Stromal cell of bone marrow (primary cell): ENCODE results near the gene PCGF1.
"Not testable (repeated sequence)": the region's sequence is repeated elsewhere in the genome, so short reads cannot be mapped to it uniquely, and the experiment has no call there.

ENCODE experiments used
- DNase-seq: peaks from one replicate; pipeline ENCODE4 v3.0.0-alpha.2; 2012; ENCODE audit warnings: low read depth

PCGF1 gene

DNA sequence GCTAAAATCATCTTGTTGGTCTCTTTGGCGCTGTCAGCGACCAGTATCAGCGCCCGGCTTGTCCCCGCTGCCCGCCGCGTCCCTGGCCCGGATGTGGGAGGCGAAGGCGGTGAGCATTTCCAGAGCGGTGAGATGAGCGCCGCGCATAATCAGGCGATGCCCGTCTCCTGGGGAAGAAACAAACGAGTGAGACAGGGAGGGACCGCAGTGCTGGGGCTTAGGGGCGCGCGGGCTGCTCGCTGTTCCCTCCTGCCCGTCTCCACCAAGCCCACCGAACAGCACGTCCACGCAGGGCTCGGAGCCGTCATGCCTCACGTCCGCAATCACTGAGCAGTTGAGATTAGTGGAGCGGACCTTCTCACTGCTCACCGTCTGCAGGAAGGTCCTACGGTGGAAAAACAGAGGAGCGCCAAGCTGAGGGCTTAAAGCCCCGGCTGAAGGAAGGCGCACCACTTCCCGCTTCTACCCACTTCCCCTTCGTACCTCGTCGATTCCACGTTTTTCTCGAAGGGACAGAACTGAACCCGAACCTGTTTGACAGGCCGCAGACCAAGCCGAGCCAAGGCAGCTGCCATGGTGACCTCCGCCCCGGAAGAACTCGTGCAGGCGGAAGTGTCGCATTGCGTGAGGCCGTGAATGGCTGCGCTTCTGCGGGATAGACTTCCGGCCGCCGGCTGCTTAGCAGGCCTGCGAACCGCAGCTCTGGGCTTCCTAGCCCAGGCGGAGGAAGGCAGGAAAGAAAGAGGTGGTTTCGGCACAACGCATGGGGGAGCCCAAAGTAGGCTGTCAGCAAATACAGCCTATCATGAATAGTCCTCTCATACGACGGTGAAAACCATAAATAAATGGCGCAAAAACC lies 35.2 kb downstream of the PCGF1 start, which contains the start of gene MRPL53:
Gene MRPL53 (minus strand): TSS at position 595 of the 859 bp plus-strand sequence. CDS start 20 bp downstream, at position 575.
- DNase-seq, result peak; percentile 85

DNA sequence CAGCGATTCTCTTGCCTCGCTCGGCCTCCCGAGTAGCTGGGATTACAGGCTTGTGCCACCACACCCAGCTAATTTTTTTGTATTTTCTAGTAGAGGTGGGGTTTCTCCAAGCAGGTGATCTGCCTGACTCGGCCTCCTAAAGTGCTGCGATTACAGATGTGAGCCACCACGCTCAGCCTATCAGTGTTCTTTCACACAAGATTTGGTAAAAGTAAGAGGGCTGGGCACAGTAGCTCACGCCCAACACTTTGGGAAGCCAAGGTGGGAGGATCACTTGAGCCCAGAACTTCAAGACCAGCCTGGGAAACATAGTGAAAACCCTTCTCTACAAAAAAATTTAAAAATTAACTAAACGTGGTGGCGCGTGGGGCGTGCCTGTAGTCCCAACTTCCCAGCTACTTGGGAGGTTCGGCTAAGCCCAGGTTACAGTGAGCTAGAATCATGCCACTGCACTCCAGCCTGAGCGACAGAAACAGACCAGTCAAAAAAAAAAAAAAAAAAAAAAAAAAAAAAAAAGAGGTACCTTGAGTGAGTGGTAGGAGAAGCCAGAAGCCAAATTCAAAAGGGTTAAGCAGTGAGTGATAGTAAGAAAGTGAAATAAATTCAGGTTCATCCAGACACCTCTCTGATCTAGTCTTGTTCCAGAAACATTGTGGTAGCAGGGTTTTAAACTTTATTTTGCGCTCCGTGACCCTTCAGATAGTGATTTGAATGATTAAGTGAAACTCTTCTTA lies 36.0 kb downstream of the PCGF1 start:
- DNase-seq, result no peak

DNA sequence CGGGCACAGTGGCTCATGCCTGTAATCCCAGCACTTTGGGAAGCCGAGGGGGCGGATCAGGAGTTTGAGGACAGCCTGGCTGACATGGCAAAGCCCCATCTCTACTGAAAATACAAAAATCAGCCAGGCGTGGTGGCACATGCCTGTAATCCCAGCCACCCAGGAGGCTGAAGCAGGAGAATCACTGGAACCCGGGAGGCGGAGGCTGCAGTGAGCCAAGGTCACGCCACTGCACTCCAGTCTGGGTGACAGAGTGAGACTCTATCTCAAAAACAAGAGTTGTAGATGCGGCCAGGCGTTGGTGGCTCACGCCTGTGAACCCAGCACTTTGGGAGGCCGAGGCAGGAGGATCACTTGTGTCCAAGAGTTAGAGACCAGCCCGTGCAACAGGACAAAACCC lies 36.8 kb downstream of the PCGF1 start:
- DNase-seq, result not testable (repeated sequence)

DNA sequence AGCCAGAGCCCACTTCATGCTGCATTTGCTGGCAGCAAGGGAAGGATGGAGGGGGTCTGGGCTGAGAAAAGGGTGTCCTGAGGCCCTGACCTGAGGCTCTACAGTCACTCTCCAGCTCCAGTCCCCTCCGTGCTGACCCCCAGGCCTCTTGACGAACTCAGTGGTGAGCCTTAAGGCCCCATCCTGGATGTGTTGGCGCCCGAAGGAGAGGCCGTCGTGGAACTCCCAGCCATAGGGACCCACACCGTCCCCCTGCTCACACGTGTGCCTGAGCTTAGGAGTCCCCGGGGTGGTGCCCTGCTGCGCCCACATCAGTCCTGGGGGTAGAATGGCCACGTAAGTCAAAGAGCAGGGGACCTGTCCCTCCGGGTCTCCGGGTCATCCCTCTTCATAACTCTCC lies 43.1 kb downstream of the PCGF1 start:
- DNase-seq, result no peak

DNA sequence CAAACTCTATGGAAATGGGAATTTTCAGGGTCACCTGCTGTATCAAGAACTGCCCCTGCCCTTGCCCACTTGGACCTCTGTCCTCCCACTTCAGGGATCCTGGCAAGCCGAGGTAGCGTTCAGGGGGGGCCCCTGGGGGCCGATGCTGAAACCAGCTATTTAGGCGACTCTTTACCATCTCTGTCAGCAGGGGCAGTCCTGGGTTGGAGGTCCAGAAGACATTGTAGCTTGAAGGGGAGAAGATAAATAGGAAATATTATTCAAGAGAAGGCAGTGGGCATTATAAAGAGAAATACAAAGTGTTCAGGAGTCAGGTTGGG lies 44.7 kb downstream of the PCGF1 start:
- no peak for DNase-seq

DNA sequence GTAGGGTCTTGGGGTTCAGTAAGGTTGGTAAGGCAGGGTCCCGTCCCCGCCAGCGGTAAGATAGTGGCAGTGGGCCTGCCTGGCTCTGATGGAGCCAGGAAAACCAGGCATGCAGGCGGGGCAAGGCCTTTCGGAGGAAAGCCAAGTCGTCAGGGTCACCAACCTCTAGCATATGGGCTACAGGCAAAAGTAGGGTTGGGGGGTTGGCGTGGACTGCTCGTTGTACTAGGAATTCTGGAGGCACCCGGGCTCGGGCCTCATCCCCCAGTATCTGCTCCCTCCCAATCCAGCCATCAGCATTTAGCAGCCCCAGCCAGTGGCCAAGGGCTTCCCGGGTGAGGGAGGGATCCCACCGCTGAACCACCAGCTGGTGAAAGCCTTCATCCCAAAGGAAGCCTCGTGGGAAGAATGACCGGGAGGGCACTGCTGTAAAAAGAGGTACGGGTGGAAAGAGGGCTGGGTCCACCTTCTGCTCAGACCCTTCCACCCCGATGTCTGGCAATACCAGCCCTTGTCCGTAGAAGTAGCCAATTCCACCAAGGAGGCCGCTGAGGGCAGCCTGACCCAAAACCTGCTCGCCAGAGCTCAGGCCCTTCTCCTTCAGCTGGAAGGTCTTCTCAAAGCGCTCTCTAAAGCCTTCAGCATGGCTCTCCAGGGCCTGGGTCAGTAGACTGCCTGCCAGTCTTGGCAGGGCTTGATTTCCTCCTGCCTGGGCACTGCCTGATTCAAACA lies 45.3 kb downstream of the PCGF1 start:
- DNase-seq, result no peak

DNA sequence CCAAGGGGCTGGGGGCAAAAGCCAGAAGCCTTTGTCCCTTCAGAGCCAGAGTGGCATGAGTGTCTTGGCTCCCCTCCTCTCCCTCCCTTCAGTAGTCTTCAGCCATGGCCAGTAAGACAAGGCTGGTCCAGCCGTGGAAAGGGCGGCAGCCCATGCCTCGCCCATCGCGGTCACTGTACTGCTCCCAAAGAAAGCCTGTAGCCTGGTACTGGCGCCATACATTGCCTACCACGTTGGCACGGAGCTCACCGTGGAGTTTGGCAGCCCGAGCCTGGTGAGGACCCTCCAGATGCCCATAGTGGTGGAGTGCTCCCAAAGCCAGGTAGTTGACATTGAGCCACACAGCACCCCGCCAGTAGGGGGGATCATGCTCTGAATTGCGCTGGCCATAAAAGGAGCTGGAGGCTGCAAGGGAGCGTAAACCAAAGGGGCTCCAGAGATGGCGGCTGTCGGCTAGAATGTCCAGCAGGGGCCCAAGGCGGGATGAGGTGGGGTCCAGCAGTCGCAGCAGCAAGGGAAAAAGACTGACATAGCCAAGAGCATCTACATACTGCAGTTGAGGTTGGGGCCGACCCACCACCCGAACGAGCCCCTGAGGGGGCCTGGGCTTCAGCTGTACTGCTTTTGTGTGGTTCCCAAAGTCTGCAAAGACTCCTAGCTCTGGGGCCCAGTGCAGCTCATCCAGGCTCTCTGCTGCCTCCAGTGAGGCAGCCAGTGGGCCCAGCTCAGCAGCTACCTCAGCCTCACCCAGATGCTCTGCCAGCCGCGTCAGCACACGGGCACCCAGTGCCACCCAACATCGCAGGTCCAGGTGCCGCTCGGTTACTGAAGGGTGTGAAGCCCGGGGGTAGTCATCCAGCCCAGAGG lies 46.1 kb downstream of the PCGF1 start:
- no peak for DNase-seq

DNA sequence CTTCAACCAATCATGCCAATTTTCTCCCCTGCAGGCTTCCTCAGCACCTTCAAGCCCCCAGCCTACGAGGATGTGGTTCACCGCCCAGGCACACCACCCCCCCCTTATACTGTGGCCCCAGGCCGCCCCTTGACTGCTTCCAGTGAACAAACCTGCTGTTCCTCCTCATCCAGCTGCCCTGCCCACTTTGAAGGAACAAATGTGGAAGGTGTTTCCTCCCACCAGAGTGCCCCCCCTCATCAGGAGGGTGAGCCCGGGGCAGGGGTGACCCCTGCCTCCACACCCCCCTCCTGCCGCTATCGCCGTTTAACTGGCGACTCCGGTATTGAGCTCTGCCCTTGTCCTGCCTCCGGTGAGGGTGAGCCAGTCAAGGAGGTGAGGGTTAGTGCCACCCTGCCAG lies 47.3 kb downstream of the PCGF1 start:
- not testable (repeated sequence) for DNase-seq

DNA sequence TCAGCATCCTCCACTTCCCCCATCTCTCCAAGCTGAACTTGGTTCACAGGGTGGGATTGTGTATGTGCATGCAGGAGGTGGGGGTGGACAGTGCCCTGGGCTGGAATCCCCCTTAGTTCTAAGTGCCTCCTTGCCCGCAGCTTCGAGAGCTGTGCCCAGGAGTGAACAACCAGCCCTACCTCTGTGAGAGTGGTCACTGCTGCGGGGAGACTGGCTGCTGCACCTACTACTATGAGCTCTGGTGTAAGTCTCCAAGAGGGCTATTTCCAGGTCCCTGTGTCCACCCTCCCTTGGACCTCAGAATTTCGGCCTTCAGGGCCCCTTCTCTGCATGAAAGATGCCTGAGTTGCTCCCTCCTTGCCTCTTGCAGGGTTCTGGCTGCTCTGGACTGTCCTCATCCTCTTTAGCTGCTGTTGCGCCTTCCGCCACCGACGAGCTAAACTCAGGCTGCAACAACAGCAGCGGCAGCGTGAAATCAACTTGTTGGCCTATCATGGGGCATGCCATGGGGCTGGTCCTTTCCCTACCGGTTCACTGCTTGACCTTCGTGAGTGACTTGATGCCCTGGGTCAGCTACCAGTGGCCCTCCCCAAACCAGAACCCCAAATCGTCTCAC lies 47.9 kb downstream of the PCGF1 start:
- DNase-seq, result not testable (repeated sequence)

DNA sequence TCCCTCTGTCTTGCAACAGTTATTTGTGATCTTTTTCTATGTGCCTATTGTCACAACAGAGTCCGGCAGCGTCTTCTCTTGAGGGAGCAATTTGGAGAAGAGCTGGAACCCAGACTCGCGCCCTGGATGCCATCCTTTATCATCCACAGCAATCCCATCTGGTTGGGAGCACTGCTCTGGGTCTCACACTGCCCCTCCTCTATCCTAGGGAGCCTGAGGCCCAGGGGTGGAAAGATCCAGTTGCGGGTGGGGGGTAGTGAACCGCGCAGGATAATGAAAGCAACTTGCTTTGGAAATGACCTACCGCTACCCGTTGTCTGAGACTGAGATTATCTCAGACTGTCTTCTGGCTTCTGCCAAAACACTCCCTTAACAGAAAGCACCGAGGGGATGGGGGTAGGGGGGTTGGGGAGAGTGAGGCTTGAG lies 48.5 kb downstream of the PCGF1 start:
- no peak for DNase-seq

DNA sequence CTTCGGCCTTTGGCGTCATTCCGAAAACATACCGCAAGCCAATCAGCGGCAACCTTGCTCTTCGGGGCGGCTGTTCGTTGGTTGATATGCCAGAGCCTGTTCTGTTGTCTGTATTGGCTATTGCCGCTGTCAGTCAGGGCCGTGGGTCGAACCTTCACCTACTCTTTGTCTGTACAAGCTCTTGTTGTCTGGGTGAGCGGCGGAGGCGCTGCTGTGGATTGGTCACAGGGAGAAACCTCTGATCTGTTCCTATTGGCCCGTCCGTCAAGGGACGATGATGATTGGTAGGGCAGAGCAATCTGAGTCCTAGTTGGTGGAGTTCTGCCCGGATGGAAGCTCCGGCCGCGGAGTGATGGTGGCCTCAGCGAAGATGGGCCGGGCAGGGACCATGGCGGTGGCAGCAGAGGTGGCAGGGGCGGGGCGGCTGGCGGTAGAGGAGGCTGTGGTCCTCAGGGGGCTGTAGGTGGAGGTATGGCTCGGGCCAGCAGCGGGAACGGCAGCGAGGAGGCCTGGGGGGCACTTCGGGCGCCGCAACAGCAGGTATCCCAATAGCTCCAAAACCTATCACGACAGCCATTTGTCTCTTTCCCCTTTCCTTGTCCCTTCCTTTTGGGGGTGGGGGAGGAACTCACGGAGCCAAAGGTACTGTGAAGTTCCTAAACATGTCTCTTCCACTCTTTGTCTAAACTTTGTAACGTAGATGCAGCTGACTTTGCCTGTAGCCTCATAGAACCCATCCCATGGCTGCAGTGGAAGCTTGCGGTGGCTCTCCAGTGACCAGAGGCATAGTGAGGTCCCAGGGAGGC lies 49.2 kb downstream of the PCGF1 start, which contains the start of gene WBP1:
Gene WBP1 (plus strand): TSS at position 307 of the 806 bp plus-strand sequence. CDS start 165 bp downstream, at position 472.
- peak; percentile 100 for DNase-seq

DNA sequence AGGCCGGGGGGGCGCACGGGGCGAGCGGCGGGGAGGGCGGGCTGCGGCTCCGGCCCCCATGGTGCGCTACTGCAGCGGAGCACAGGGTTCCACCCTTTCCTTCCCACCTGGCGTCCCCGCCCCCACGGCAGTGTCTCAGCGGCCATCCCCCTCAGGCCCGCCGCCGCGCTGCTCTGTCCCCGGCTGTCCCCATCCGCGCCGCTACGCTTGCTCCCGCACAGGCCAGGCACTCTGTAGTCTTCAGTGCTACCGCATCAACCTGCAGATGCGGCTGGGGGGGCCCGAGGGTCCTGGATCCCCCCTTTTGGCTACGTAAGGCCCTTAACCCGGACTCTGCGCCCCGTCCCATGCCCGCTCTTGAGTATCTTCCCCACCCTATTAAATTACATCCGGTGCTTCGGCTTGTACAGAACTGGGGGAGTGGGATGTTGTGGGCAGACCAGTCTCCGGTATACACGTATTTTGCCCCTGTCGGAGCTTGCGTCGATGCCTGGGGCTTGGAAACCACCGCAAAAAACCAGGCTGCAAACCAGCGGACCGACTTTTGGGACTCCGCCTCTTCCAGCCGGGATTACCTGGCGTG lies 49.9 kb downstream of the PCGF1 start:
- DNase-seq, result no peak

DNA sequence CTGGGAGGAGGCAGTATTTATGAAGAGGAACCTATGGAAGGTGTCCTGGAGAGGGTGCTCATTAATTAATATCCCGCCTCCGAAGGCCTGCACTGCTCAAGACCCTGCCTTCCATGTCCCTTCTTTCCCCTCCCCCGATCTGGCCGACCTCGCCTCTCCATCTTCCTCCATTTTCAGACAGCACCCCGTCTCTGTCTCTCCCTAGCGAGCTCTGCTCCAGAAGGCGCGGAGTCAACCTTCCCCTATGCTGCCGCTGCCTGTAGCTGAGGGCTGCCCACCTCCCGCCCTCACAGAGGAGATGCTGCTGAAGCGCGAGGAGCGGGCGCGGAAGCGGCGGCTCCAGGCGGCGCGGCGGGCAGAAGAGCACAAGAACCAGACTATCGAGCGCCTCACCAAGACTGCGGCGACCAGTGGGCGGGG lies 50.4 kb downstream of the PCGF1 start:
- DNase-seq, result no peak
